Measurements from ENCODE around the gene TAGLN3. TPM values are rescaled to one million over a fixed set of nuclear protein-coding genes. Genes with fewer than 3 reads are reported as not detected.

Gene TAGLN3
- total and polyA plus RNA-seq, 2 of the 13 experiments (the other 11 are each of a cell fraction or from before 2014, with no cell fraction given): 0.51 to 0.91 TPM

DNA sequence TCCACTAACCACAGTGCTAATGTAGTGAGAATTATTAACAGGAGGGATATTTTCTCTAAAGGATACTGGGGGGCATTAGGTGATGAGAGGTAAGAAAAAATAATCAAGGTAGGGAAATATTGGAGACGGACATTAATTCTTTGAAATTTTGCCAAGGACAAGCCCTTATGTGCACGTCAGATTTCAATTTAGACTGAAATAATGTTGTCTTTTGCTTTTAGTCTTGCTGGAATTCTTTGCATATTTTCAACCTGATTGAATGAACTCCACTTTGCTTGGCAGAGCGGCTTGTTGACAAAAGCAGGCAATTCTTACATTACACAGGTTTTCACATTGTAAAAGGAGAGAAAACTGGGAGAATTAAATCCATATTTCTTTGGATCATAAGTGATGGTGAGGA is 62.4 kb downstream of the TAGLN3 start:
- ChIA-PET POLR2A (no interaction called here), CTCF (ENCODE audit: low intra/inter-chr PET ratio, low total read pairs) (no interaction called here)
- H3K9me3 ChIP-seq (ENCODE audit: low read length): no peaks in the 10 kb centered on the region
- TF ChIP-seq, protein P1, sequence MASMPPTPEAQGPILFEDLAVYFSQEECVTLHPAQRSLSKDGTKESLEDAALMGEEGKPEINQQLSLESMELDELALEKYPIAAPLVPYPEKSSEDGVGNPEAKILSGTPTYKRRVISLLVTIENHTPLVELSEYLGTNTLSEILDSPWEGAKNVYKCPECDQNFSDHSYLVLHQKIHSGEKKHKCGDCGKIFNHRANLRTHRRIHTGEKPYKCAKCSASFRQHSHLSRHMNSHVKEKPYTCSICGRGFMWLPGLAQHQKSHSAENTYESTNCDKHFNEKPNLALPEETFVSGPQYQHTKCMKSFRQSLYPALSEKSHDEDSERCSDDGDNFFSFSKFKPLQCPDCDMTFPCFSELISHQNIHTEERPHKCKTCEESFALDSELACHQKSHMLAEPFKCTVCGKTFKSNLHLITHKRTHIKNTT (CRISPR knock-in tag; IDR thresholded peaks at IDR 0.05): no peak
- TF ChIP-seq SOX6 (IDR thresholded peaks at IDR 0.05) (no peak), SOX6 (CRISPR knock-in tag; IDR thresholded peaks at IDR 0.05) (no peak)
- H3K27ac ChIP-seq (ENCODE audit: extremely low read length, insufficient read depth, low read length): no peak overlapping the region
- peaks cover 0 to 4% of the 10 kb centered on the region in 2 experiments; a peak in 3 of 5 replicates for H3K27me3 ChIP-seq (ENCODE audit: control insufficient read depth in 1 of 2, insufficient read depth in 2 of 2, low read length in 2 of 2)
- H4K20me1 ChIP-seq (ENCODE audit: insufficient read depth, low read length): no peaks in the 10 kb centered on the region
- intact Hi-C loops (cut with micrococcal nuclease; ENCODE audit: unreplicated experiment) (no loop called here), in situ Hi-C loops (cut with HindIII; ENCODE audit: extremely low pct_ligation_motif_present, low pct_unique_long_range_greater_than_20kb) (no loop called here)
- H3K4me2 ChIP-seq (ENCODE audit: low read depth, low read length): no peak overlapping the region
- H3K4me1 ChIP-seq (ENCODE audit: insufficient read depth, low read length): no peaks in the 10 kb centered on the region
- no peak for DNase-seq (ENCODE audit: low spot score)
- ATAC-seq: no peak
- H2AFZ ChIP-seq (ENCODE audit: low read length): no peak overlapping the region
- no peaks in the 10 kb centered on the region for H3K79me2 ChIP-seq (ENCODE audit: insufficient read depth, low read length)
- WGBS (ENCODE audit: low lambda C conversion rate): 2% methylated on average over 3 of the region's 3 CpGs
- no peak overlapping the region for H3K9ac ChIP-seq (ENCODE audit: insufficient read depth, low read depth, low read length)
- BruUV-seq (replicated peaks): no TSS peak
- FAIRE-seq: no peak
- no peak overlapping the region for H3K4me3 ChIP-seq (replicated peaks in 1 of 3; ENCODE audit: insufficient read depth in 1 of 3, low read depth in 2 of 3, low read length in 3 of 3)
- no peaks in the 10 kb centered on the region for H3K36me3 ChIP-seq (replicated peaks in 1 of 2; ENCODE audit: control insufficient read depth in 1 of 2, insufficient read depth in 2 of 2, low read length in 2 of 2)

Other genes with a start within 250 kb of the TAGLN3 start
- 21.5 and 23.6 TPM in 2 replicates for gene PHLDB2, start 139.7 kb upstream of the TAGLN3 start, total RNA-seq (2016; rRNA removed; fragmentation: Illumina TruSeq; extraction: Trizol)
- 8.4 and 8.7 TPM in 2 replicates for gene PHLDB2, start 139.7 kb upstream of the TAGLN3 start, polyA plus RNA-seq (2011; rRNA removed)
- gene ABHD10, start 19.9 kb upstream of the TAGLN3 start, total RNA-seq (2016; rRNA removed; fragmentation: Illumina TruSeq; extraction: Trizol): 50.2 and 84.8 TPM in 2 replicates
- gene ABHD10, start 19.9 kb upstream of the TAGLN3 start, polyA plus RNA-seq (2011; rRNA removed): 16.7 and 22.8 TPM in 2 replicates
- not detected in 2 replicates for gene TMPRSS7, start 35.8 kb downstream of the TAGLN3 start, total RNA-seq (2016; rRNA removed; fragmentation: Illumina TruSeq; extraction: Trizol)
- not detected in 2 replicates for gene TMPRSS7, start 35.8 kb downstream of the TAGLN3 start, polyA plus RNA-seq (2011; rRNA removed)
- 1.0 and 1.2 TPM in 2 replicates for gene C3orf52, start 87.5 kb downstream of the TAGLN3 start, total RNA-seq (2016; rRNA removed; fragmentation: Illumina TruSeq; extraction: Trizol)
- gene C3orf52, start 87.5 kb downstream of the TAGLN3 start, polyA plus RNA-seq (2011; rRNA removed): 0.79 and 1.1 TPM in 2 replicates
- not detected in 2 replicates for gene GCSAM, start 134.3 kb downstream of the TAGLN3 start, total RNA-seq (2016; rRNA removed; fragmentation: Illumina TruSeq; extraction: Trizol)
- not detected in 2 replicates for gene GCSAM, start 134.3 kb downstream of the TAGLN3 start, polyA plus RNA-seq (2011; rRNA removed)